Fibroblast of lung (primary cell): ENCODE results near the gene INVS. TPM values are rescaled to one million over a fixed set of nuclear protein-coding genes. Genes with fewer than 3 reads are reported as not detected.

ENCODE experiments used
- DNase-seq, 2 donors: peaks; one replicate each; pipeline versions ENCODE4 v3.0.0 to v3.0.0-alpha.2; 2010; ENCODE audit warnings: low read depth in 2 of 2
- H2AFZ ChIP-seq: 2 replicates; pipeline ENCODE4 v1.5.1; 2012; ENCODE audit warnings: low read length, control low read depth, inconsistent platforms
- H3K27ac ChIP-seq: 2 replicates; pipeline ENCODE4 v1.5.1; 2011; ENCODE audit warnings: low read length, control low read depth; ENCODE audit not compliant: insufficient read depth
- H3K27me3 ChIP-seq: 2 replicates; pipeline ENCODE4 v1.5.1; 2011; ENCODE audit warnings: mild to moderate bottlenecking, low read length; ENCODE audit not compliant: control insufficient read depth, insufficient read depth
- H3K36me3 ChIP-seq: 2 replicates; pipeline ENCODE4 v1.5.1; 2011; ENCODE audit warnings: low read length; ENCODE audit not compliant: control insufficient read depth, insufficient read depth
- H3K4me1 ChIP-seq: 2 replicates; pipeline ENCODE4 v1.5.1; 2011; ENCODE audit warnings: low read length; ENCODE audit not compliant: control insufficient read depth, insufficient read depth; ENCODE audit errors: extremely low read depth
- H3K4me2 ChIP-seq: 2 replicates; pipeline ENCODE4 v1.5.1; 2011; ENCODE audit warnings: low read length, control low read depth; ENCODE audit not compliant: insufficient read depth; ENCODE audit errors: extremely low read depth
- H3K4me3 ChIP-seq, 4 experiments: fragments of 200-600 bp in 1 of 4; sonication (generic) in 1 of 4; replicated peaks in 1 of 4; 2 replicates each; pipeline ENCODE4 v1.5.1; 2011 to 2016; ENCODE audit warnings: low read length in 4 of 4, low read depth in 3 of 4, mild to moderate bottlenecking in 3 of 4, control low read depth in 2 of 4, inconsistent platforms in 1 of 4, mixed read lengths in 1 of 4; ENCODE audit not compliant: insufficient read depth in 1 of 4; ENCODE audit errors: control extremely low read depth in 1 of 4
- H3K79me2 ChIP-seq: 2 replicates; pipeline ENCODE4 v1.5.1; 2012; ENCODE audit warnings: mild to moderate bottlenecking, low read length, inconsistent platforms; ENCODE audit not compliant: control insufficient read depth, insufficient read depth
- H3K9ac ChIP-seq: 2 replicates; pipeline ENCODE4 v1.5.1; 2011; ENCODE audit warnings: mild to moderate bottlenecking, low read length, control low read depth; ENCODE audit not compliant: insufficient read depth
- H3K9me3 ChIP-seq: 2 replicates; pipeline ENCODE4 v1.5.1; 2012; ENCODE audit warnings: low read depth, low read length; ENCODE audit not compliant: control insufficient read depth, insufficient read depth
- H4K20me1 ChIP-seq: 2 replicates; pipeline ENCODE4 v1.5.1; 2011; ENCODE audit warnings: low read length; ENCODE audit not compliant: control insufficient read depth, insufficient read depth; ENCODE audit errors: extremely low read depth
- CTCF ChIP-seq, 2 donors: IDR thresholded peaks in 1 of 2; conservative IDR thresholded peaks in 1 of 2; 1 replicate in 1 of 2; 2 replicates in 1 of 2; pipeline ENCODE4 v1.5.1; 2011 to 2012; ENCODE audit warnings: low read length in 2 of 2, control low read depth in 1 of 2, inconsistent platforms in 1 of 2, low read depth in 1 of 2, mild to moderate bottlenecking in 1 of 2
- EZH2 ChIP-seq: IDR thresholded peaks from 2 replicates; pipeline ENCODE4 v1.5.1; 2012; ENCODE audit warnings: low read length, control low read depth, mild to moderate bottlenecking; ENCODE audit errors: missing control alignments
- polyA plus RNA-seq, 2 donors: library from polyadenylated mRNA; depleted of rRNA in 1 of 2; stranded (reverse) in 1 of 2; unstranded in 1 of 2; fragments of >200 nt; gene quantifications; 2 replicates each; pipeline ENCODE4 v1.2.1, GENCODE V29; 2011 to 2012; ENCODE audit warnings: missing spikeins in 1 of 2
- total RNA-seq: library from RNA; depleted of rRNA; stranded (reverse); fragments of >200 nt; gene quantifications from 2 replicates; pipeline ENCODE4 v1.2.1, GENCODE V29; 2014

INVS gene
- total and polyA plus RNA-seq, 2 donors (not counting 1 experiment from before 2014, with no cell fraction given): 13.1 to 45.4 TPM

- H3K36me3 ChIP-seq: peaks cover 2% of the 10 kb centered on the region
- H3K4me2 ChIP-seq: no peak overlapping the region
- TF ChIP-seq EZH2 (no peak), CTCF (conservative IDR thresholded peaks at IDR 0.05 in 1 of 2, IDR thresholded peaks at IDR 0.05 in 1 of 2; ENCODE audit: low read depth in 1 of 2, low read length in 2 of 2) (no peak)
- no peaks in the 10 kb centered on the region for H3K9me3 ChIP-seq
- no peaks in the 10 kb centered on the region for H3K27me3 ChIP-seq
- no peak overlapping the region for H2AFZ ChIP-seq
- no peak for DNase-seq
- no peak overlapping the region for H3K4me3 ChIP-seq
- H3K4me1 ChIP-seq: no peaks in the 10 kb centered on the region
- H3K27ac ChIP-seq: no peak overlapping the region
- H4K20me1 ChIP-seq: peaks cover 2% of the 10 kb centered on the region
- H3K79me2 ChIP-seq: peaks cover 20% of the 10 kb centered on the region
- H3K9ac ChIP-seq: no peak overlapping the region
These were observed 2.6 kb downstream of the INVS start for GRCh38 chr9:100101608-100102007.

GRCh38 chr9:100104314-100104713 is 5.3 kb downstream of the INVS start:
- peak in 1 of 2 donors; percentile 82 for DNase-seq
- Histone ChIP-seq H3K9ac (no peak overlapping the region), H3K4me1 (no peaks in the 10 kb centered on the region), H3K27me3 (no peaks in the 10 kb centered on the region), H3K79me2 (no peaks in the 10 kb centered on the region), H3K27ac (no peak overlapping the region), H2AFZ (no peak overlapping the region), H4K20me1 (no peaks in the 10 kb centered on the region), H3K4me3 (no peak overlapping the region), H3K9me3 (no peaks in the 10 kb centered on the region), H3K4me2 (no peak overlapping the region), H3K36me3 (peaks cover 2% of the 10 kb centered on the region)
- TF ChIP-seq CTCF (conservative IDR thresholded peaks at IDR 0.05 in 1 of 2, IDR thresholded peaks at IDR 0.05 in 1 of 2; ENCODE audit: low read depth in 1 of 2, low read length in 2 of 2) (no peak), EZH2 (no peak)

DNA sequence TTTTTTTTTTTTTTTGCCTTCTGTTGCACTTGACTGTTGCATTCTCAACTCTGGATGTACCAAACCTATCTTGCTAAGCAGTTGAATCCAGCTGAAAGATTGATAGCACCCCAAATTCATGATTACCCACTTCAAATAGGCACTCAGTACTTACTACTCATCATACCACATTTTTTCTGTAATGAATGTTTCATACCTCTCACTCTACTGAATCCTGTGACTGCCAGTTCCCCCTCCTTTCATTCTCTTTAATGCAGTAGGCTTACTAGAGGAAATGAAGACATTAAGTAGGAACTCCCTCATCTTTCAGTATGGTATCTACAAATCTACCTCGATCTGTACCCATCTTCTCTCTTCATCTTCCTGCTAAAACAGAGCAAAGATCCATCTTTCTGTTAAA is 6.8 kb downstream of the INVS start:
- H3K27me3 ChIP-seq: no peaks in the 10 kb centered on the region
- no peak overlapping the region for H3K27ac ChIP-seq
- H3K4me2 ChIP-seq: no peak overlapping the region
- H3K4me3 ChIP-seq: no peak overlapping the region
- no peaks in the 10 kb centered on the region for H3K79me2 ChIP-seq
- H3K36me3 ChIP-seq: peaks cover 2% of the 10 kb centered on the region
- no peaks in the 10 kb centered on the region for H3K9me3 ChIP-seq
- H3K4me1 ChIP-seq: no peaks in the 10 kb centered on the region
- H2AFZ ChIP-seq: no peak overlapping the region
- DNase-seq: no peak
- TF ChIP-seq CTCF (conservative IDR thresholded peaks at IDR 0.05 in 1 of 2, IDR thresholded peaks at IDR 0.05 in 1 of 2; ENCODE audit: low read depth in 1 of 2, low read length in 2 of 2) (no peak), EZH2 (no peak)
- H3K9ac ChIP-seq: no peak overlapping the region
- H4K20me1 ChIP-seq: no peaks in the 10 kb centered on the region
